Activated T-helper 2 cell treated with anti-CD3 and anti-CD28 coated beads, Interferon-gamma antibody, Interleukin-2, Interleukin-4, amounts not matched to agents 10 μg/mL and 5 μg/mL and 100 μg/mL, durations not matched to agents 14 hours and 24 hours and 36 hours (primary cell): Measurements from ENCODE around the gene ABCC4. TPM values are rescaled to one million over a fixed set of nuclear protein-coding genes. Genes with fewer than 3 reads are reported as not detected.

ENCODE experiments used
- DNase-seq: peaks from one replicate; pipeline ENCODE4 v3.0.0; 2021; ENCODE audit warnings: low spot score
- H3K27ac Mint-ChIP-seq: one replicate; pipeline ENCODE4 v1.8.0; 2021; ENCODE audit warnings: mixed read lengths
- H3K27me3 Mint-ChIP-seq: one replicate; pipeline ENCODE4 v1.8.0; 2021; ENCODE audit warnings: low read depth, mixed read lengths
- H3K36me3 Mint-ChIP-seq: one replicate; pipeline ENCODE4 v1.8.0; 2021; ENCODE audit warnings: low read depth, mixed read lengths
- H3K4me1 Mint-ChIP-seq: one replicate; pipeline ENCODE4 v1.8.0; 2021; ENCODE audit warnings: low read depth, mixed read lengths
- H3K4me3 Mint-ChIP-seq: one replicate; pipeline ENCODE4 v1.8.0; 2021; ENCODE audit warnings: low read depth, mild to moderate bottlenecking, moderate library complexity, mixed read lengths
- H3K9me3 Mint-ChIP-seq: one replicate; pipeline ENCODE4 v1.8.0; 2021; ENCODE audit warnings: mixed read lengths
- intact Hi-C: fragments of 100-400 bp; cut with micrococcal nuclease; formaldehyde crosslinking; loops from one replicate; pipeline ENCODE4 v1.15.1; 2023
- total RNA-seq: library from RNA; stranded (reverse); gene quantifications from 2 replicates; pipeline ENCODE4 v1.2.3, GENCODE V29; 2022

ABCC4 gene
- total RNA-seq, 1 donor from 2014 or later, result 19.6 TPM

DNA sequence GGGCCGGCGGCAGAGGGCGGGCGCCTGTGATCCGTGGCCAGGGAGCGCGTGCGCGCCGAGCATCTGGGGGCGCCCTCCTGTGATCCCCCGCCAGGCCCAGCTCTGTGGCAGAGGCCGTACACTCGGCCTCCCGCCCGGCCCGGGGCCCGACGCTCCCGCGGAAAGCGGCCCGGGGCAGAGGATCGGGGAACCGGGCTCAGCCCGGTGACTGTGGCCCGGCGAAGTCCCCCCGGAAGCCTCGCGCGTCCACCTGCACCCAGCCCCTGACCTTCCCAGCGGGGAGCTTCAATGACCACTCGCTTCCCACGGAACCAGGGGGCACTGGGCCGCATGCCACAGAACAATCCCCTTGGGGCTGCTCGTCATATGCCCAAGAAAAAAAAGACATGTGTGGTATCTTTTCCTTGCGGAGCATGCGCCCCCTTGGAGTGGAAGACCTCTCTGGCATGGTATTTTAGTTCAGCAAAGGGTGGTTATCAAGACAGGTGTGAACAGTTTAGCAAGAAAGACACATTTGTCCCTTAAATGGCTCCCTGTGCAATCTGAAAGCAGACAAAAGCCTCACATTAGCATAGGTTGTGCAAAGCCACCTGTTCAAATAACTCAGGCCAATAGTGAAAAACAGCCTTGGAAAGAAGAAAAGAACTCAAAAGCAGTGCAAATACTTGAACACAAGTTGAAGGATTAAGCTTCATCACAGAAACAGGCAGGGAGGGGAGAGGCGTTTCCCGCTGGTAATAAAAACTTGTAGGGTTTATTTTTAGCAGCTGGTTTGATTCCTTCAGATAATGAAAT is 298.0 kb downstream of the ABCC4 start:
- Mint-ChIP-seq H3K27ac (no peak overlapping the region), H3K27me3 (peaks cover 30% of the 10 kb centered on the region), H3K4me3 (no peak overlapping the region), H3K9me3 (no peaks in the 10 kb centered on the region), H3K36me3 (no peaks in the 10 kb centered on the region), H3K4me1 (no peaks in the 10 kb centered on the region)
- intact Hi-C loops, result no loop called here
- DNase-seq, result no peak

DNA sequence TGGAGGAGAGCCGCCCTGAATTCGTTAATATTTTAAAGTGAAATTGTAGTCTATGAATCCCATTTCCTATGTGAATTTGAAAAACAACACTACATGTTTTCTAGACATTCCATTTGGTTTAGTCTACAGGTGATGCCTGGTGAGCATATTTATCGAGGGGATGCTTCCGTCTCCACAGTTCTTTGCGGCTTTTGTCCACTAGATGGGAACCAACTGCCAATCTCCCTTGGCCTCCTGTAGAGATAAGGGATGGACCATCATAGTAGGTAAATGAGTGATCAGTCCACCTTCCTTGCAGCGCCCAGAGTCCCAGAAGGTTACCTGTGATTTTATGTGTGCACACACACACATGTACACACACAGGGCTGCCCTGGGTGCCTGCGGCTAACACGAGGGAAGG is 299.1 kb downstream of the ABCC4 start:
- Mint-ChIP-seq H3K36me3 (no peaks in the 10 kb centered on the region), H3K27ac (no peak overlapping the region), H3K4me3 (no peak overlapping the region), H3K27me3 (peaks cover 32% of the 10 kb centered on the region), H3K4me1 (no peaks in the 10 kb centered on the region), H3K9me3 (no peaks in the 10 kb centered on the region)
- no peak for DNase-seq
- intact Hi-C loops, result no loop called here

DNA sequence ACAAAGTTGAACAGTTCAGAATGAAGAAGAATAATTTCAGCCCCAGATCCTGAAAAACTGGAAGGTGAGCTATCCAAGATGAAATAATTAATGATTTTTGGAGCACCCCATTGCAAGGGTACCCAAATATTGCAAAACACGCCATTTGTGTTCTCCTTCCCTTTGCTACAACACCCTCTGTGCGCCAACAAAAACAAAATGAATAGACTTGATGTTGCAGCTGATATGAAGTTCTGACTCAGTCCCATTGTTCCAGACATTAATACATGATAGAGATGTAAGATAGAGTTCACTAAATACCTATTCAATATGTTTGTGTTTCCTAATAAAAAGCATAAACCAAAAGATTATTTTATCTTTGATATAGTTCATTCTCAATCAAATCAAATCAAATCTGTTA is 301.4 kb downstream of the ABCC4 start:
- H3K9me3 Mint-ChIP-seq, result no peaks in the 10 kb centered on the region
- H3K27ac Mint-ChIP-seq, result no peak overlapping the region
- no peaks in the 10 kb centered on the region for H3K36me3 Mint-ChIP-seq
- peaks cover 1% of the 10 kb centered on the region for H3K4me1 Mint-ChIP-seq
- no peak for DNase-seq
- peaks cover 26% of the 10 kb centered on the region for H3K27me3 Mint-ChIP-seq
- H3K4me3 Mint-ChIP-seq, result no peak overlapping the region
- intact Hi-C loops, result no loop called here

DNA sequence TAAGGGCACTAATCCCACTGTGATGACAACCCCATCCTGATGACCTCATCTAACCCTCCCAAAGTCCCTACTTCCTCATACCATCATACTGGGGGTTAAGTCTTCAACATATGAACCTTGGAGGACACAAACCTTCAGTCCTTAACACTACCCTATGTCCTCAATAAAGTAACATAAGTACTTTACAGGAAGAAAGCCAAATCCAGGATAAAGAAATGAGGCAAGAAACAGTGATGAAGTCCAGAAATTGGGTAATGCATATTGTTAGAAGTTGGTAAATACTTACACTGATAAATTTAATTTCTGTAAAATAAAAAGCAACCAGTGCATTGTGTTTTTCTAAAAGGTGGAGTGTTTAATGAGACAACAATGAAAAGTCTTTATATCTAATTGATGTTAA is 304.1 kb downstream of the ABCC4 start:
- DNase-seq, result no peak
- Mint-ChIP-seq H3K27ac (no peak overlapping the region), H3K36me3 (no peaks in the 10 kb centered on the region), H3K27me3 (peaks cover 20% of the 10 kb centered on the region), H3K4me1 (peaks cover 1% of the 10 kb centered on the region), H3K9me3 (no peaks in the 10 kb centered on the region), H3K4me3 (no peak overlapping the region)
- intact Hi-C loops, result no loop called here

DNA sequence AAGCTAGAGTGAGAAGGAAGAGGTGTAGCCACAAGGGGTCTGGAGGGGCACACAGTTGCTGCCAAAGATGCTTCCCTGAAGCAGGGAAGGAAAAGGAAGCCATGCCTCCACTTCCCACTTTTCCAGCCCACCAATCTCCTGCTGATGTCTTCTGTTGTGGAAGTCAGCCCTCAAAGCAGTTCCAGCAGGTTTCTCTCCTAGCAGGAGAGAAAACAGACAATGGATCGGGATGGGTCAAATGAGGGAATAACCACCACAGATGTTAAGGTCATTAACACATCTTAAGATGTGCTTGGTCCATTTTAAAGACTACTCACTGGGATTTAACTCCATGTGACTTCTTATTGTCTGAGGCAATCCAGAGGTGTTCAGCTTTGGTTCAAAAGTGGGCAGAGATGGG is 304.8 kb downstream of the ABCC4 start:
- Mint-ChIP-seq H3K27ac (no peak overlapping the region), H3K27me3 (peaks cover 16% of the 10 kb centered on the region), H3K4me1 (peaks cover 1% of the 10 kb centered on the region), H3K4me3 (no peak overlapping the region), H3K9me3 (no peaks in the 10 kb centered on the region), H3K36me3 (no peaks in the 10 kb centered on the region)
- no peak for DNase-seq
- intact Hi-C loops, result no loop called here

DNA sequence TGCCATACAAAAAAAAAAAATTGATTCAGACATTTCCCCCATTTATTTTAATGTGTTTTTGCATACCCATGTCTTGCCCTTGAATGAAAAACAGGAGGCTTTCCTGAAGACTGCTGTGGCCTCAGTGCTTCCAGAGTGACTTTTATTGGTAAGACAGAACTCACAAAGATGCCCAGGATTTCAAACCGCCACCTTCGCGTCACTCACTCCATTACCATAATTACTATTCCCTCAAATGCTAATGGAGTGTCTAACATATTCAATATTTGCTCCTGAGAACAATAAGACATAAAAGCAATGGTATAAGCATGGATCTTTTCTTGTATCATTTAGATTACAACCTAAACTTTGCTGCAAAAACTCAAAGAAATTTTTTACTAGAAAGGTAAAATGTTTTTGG is 306.7 kb downstream of the ABCC4 start:
- peaks cover 23% of the 10 kb centered on the region for H3K27me3 Mint-ChIP-seq
- H3K4me1 Mint-ChIP-seq, result peaks cover 1% of the 10 kb centered on the region
- no peak overlapping the region for H3K27ac Mint-ChIP-seq
- no peak for DNase-seq
- intact Hi-C loops, result no loop called here
- H3K36me3 Mint-ChIP-seq, result no peaks in the 10 kb centered on the region
- H3K4me3 Mint-ChIP-seq, result no peak overlapping the region
- no peaks in the 10 kb centered on the region for H3K9me3 Mint-ChIP-seq

DNA sequence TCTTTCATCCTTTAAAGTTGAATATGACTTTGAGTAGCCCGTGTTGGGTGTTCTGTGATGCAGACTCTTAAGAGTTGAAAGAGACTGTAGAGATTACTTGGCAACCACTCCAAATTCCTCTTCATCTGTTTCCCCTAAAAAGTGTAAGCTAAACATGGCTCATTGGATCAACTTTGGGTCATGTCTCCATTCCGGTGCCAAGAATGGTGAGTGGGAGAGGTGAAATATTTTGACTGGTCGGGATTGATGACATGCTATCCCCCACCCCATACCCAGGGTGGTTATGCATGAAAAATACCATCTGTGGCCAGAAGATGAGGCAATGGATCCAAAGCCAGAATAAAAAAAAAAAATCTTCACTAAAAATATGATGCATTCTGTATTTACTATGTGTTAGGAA is 307.6 kb downstream of the ABCC4 start:
- no peak for DNase-seq
- H3K36me3 Mint-ChIP-seq, result no peaks in the 10 kb centered on the region
- H3K4me3 Mint-ChIP-seq, result no peak overlapping the region
- H3K27ac Mint-ChIP-seq, result no peak overlapping the region
- peaks cover 23% of the 10 kb centered on the region for H3K27me3 Mint-ChIP-seq
- H3K4me1 Mint-ChIP-seq, result peaks cover 1% of the 10 kb centered on the region
- intact Hi-C loops, result no loop called here
- no peaks in the 10 kb centered on the region for H3K9me3 Mint-ChIP-seq

DNA sequence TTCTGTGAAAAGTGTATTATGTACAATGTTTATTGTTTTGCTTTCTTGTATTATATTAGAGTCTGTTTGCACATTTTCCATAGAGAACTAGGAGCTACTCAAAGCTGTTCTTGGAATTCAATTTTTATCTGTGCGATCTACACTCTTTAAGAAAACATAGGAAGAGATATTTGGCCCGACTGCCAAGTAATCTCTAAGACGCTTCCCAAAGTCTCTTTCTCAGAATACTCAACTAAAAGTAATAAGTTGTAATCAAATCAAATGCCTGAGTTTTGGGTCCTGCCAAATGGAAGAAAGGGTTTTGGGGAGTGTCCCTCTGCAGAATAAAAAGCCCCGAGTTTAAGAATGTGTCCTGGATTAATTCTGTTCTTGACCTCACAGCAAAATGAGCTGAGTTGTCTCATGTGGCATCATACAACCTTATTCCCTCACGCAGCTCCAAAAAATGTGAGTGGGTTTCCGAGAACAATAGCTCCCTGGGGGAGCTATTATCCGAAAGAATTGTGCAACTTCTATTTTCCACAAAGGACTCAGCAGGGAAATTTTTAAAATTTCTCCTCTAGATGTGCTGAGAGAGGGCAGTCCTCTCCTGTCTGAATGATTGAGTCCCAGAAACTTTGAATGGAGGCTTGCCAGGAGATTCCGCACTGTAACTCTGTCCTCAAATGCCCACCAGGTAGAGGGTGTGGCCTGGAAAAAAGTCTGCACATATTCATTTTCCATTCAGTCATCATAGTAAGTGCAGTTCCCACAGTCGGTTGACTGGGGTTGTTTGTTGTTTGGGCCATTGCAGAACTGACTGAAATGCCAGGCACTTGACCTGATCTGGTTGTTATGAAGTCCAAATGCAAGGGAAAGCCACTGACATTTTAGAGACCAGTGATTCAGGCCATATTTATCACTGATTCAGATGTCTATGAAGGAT is 309.0 kb downstream of the ABCC4 start:
- no peak for DNase-seq
- Mint-ChIP-seq H3K27ac (no peak overlapping the region), H3K4me1 (peaks cover 1% of the 10 kb centered on the region), H3K27me3 (peaks cover 19% of the 10 kb centered on the region), H3K9me3 (no peaks in the 10 kb centered on the region), H3K4me3 (no peak overlapping the region), H3K36me3 (no peaks in the 10 kb centered on the region)
- intact Hi-C loops, result no loop called here

DNA sequence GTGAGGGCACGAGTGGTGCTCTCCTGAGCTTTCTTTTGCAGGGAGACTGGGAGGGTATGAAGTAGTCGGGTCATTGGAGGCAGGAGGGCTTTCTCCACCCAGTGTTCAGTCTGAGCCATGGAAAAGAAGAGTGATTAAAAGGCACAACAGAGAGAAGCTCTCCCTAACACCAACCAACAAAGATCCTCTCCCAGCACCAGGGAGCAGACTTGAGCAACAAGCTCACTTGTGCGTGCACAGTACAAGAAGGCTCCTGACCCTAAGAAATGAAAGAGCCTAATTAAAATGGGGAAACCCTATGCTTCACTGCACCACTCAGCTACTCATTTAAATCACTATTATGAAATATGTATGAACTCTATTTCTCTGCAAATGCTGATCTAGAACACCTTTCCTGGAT is 312.6 kb downstream of the ABCC4 start:
- Mint-ChIP-seq H3K9me3 (no peaks in the 10 kb centered on the region), H3K27me3 (peaks cover 21% of the 10 kb centered on the region), H3K27ac (no peak overlapping the region), H3K36me3 (no peaks in the 10 kb centered on the region), H3K4me3 (no peak overlapping the region), H3K4me1 (no peaks in the 10 kb centered on the region)
- no peak for DNase-seq
- intact Hi-C loops, result no loop called here

DNA sequence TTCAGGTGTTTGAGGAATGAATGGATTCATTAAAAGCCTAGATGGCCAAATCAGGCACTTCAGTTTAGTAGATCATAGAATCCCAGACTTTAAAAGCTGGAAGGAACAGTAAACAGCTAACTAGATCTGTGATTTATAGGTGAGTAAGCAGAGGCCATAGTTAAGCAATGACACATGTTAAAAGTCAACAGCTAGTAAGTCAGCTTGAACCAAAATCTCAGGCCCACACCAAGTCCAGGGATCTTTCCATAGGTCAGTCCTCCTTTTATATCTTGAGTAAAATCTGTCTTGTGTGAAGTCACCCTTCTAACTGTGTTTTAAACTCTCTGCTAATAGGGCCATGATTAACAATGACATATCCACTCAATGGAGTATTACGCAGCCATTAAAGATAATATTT is 313.4 kb downstream of the ABCC4 start:
- intact Hi-C loops, result no loop called here
- H3K9me3 Mint-ChIP-seq, result no peaks in the 10 kb centered on the region
- no peaks in the 10 kb centered on the region for H3K36me3 Mint-ChIP-seq
- no peak overlapping the region for H3K27ac Mint-ChIP-seq
- DNase-seq, result no peak
- peaks cover 19% of the 10 kb centered on the region for H3K27me3 Mint-ChIP-seq
- H3K4me3 Mint-ChIP-seq, result no peak overlapping the region
- no peaks in the 10 kb centered on the region for H3K4me1 Mint-ChIP-seq

DNA sequence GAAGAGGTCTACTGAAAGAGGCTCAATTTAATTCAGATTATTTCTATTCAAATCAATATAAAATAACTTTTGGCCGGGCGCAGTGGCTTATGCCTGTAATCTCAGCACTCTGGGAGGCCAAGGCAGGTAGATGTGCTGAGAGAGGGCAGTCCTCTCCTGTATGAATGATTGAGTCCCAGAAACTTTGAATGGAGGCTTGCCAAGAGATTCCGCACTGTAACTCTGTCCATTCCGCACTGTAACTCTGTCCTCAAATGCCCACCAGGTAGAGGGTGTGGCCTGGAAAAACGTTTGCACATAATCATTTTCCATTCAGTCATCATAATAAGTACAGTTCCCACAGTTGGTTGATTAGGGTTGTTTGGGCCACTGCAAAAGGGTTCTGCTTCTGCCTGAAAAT is 314.2 kb downstream of the ABCC4 start:
- Mint-ChIP-seq H3K4me3 (no peak overlapping the region), H3K4me1 (no peaks in the 10 kb centered on the region), H3K27me3 (peaks cover 17% of the 10 kb centered on the region), H3K9me3 (no peaks in the 10 kb centered on the region), H3K27ac (no peak overlapping the region), H3K36me3 (no peaks in the 10 kb centered on the region)
- intact Hi-C loops, result no loop called here
- no peak for DNase-seq

DNA sequence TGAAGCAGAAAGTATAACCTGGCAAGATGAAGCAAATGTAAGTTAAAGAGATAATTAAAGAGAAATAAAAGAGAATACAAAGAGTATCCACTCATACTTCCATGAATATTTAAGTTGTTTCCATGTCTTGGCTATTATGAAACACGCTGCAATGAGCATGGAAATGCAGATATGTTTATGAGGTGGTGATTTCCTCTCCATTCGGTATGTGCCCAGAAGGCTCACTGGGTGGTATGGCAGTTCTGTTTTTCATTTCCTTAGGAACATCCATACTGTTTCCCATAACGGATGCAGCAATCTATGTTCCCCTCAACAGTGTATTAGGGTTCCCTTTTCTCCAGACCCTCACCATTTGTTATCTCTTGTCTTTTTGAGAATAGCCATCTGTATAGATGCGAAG is 316.3 kb downstream of the ABCC4 start:
- DNase-seq, result no peak

DNA sequence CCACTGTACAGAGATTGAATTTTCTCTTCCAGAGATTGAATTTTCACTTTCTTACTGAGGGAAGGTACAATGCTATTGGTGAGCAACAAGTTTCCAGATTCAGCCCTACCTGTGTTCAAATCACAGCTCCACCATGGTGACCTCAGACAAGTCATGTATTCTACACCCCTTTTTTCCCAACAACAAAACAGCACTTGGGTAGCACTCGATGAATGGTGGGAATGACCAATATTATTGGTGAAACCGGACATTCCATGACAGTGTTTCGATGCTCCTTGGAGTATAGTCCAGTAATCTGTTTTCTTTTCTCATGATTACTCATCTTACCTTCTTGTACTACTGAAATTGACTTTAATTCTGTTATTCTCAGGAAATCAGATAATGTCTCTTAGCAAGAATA is 322.7 kb downstream of the ABCC4 start:
- Mint-ChIP-seq H3K27me3 (peaks cover 5% of the 10 kb centered on the region), H3K36me3 (no peaks in the 10 kb centered on the region), H3K27ac (no peak overlapping the region), H3K9me3 (no peaks in the 10 kb centered on the region), H3K4me3 (no peak overlapping the region), H3K4me1 (no peaks in the 10 kb centered on the region)
- no peak for DNase-seq
- intact Hi-C loops, result loop anchor here (10.0 kb wide), 1 partner anchor 176 kb away; no protein-coding TSS in a partner anchor

More for the DNA sequence above, 316.3 kb downstream of the ABCC4 start:
- Mint-ChIP-seq H3K36me3 (no peaks in the 10 kb centered on the region), H3K4me3 (no peak overlapping the region), H3K4me1 (no peaks in the 10 kb centered on the region), H3K27ac (no peak overlapping the region), H3K9me3 (no peaks in the 10 kb centered on the region), H3K27me3 (peaks cover 11% of the 10 kb centered on the region)
- intact Hi-C loops, result no loop called here
